ELF-1 (cell line): ENCODE results near the gene METTL27.
"Not testable (repeated sequence)": the region's sequence is repeated elsewhere in the genome, so short reads cannot be mapped to it uniquely, and the experiment has no call there.

Experiments used
- DNase-seq: peaks from one replicate; pipeline ENCODE4 v3.0.0-alpha.2; 2016; ENCODE audit warnings: low read depth, low spot score

Gene METTL27, protein sequence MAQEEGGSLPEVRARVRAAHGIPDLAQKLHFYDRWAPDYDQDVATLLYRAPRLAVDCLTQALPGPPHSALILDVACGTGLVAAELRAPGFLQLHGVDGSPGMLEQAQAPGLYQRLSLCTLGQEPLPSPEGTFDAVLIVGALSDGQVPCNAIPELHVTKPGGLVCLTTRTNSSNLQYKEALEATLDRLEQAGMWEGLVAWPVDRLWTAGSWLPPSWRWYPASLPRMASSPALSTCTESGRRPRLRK

DNA sequence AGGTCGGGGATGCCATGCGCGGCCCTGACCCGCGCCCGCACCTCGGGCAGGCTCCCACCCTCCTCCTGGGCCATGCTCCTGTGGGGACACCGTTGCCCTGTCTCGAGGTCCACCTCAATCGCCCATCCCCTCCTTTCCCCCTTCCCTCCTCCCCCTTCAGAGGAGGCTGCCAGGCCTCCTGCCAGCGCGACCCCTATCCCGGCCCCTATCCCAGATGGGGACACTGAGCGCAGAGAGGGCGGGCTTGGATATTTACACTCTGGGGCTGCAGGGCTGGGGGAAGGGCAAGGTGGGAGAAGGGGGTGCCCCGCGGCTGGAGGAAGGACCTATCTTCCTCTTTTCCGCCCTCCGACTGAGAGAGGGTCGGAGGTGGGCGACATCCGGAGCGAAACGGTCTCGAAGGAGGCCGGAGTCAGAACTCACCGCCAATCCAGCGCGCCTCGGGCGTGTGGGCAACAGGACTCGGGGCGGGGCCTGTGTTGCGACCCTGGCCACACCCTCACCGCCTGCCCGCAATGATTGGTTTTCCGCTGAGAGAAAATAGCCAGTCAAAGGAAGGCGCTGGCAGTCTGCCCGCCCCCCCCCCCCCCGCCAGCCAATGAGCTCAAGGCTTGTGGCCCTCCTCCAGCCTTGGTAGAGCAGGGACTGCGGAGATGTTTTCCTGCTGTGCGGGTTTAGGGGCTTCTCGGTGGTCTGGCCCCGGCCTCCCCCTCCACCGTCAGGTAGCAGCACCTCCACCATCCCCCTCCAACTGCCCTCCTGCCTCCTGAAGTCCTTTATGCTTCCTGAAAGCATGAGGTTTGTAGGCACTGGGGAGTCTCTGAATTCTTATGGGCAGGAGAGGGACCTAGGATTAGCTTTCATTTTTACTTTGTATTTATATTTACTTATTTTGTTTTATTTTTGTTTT is at the start of gene METTL27:
Gene METTL27 (minus strand): TSS at position 450 of the 910 bp plus-strand sequence. CDS start 376 bp downstream, at position 74.
- peak; percentile 96 for DNase-seq

DNA sequence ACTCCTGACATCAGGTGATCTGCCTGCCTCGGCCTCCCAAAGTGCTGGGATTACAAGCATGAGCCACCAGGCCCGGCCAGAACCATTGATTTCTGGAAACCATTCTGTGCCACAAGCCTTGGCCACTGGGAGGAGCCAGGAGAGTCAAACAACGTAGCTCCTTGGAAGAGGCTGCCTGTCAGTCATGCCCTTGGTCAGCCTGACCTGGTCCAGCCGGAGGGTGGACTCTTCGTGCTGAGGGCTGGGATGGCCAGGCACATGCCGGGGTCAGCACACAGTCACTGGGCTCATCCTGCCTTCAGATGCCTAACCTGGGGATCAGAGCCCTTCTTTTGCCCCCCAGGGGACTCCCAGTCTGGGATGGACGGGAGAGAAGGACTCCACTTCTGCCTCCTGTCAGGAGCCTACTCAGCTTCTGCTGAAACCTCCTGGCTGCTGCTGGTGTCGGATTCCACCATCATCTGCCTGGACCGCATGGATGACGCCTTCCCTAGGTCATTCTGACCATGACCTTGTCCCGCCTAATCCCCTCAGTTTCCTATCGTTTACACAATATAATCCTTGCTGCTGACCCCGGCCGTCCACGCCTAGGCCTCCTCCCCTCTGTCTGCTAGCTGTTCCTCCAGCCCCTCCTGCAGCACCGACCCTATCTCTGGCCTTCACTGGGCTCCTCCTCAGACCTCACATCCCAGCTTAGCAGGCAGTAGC is 49.0 kb upstream of the METTL27 start:
- DNase-seq, result peak; percentile 42

DNA sequence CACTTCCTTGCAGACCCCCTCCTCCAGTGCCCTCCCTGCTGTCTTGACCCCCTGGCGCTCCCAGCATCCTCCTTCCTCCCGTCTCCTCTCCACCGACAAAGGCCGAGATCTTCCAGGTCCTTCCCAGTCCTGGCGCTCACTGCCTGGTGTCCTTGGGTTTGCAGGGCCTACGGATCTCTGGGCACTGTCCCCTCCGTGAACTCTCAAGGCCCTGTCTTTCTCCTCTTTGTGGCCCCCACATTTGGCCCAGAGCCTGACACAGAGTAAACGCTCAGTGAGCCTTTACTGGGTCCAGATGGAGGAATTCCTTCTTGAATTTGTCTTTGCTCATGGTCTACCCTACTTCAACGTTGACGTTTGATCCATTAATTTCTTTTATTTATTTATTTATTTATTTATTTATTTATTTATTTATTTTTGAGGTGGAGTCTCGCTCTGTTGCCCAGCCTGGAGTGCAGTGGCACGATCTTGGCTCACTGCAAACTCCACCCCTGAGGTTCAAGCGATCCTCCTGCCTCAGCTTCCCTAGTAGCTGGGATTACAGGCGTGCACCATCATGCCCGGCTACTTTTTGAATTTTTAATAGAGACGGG is 48.3 kb upstream of the METTL27 start:
- DNase-seq, result no peak

DNA sequence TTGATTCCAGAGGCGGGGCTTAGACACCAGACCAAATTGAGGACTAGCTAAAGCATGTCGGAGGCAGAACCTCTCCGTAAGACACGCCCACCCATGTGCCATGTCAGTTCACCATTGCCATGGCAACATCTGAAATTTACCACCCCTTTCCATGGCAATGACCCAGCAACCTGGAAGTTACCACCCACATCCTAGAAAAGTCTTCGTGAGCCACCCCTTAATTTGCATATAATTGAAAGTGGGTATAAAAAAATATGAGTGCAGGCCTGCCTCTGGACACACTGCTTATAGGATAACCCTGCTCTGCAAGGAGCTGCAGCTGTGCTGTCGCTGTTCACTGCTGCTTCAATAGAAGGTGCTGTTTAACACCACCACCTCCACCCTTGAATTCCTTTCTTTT is 46.6 kb upstream of the METTL27 start:
- DNase-seq, result peak; percentile 47

DNA sequence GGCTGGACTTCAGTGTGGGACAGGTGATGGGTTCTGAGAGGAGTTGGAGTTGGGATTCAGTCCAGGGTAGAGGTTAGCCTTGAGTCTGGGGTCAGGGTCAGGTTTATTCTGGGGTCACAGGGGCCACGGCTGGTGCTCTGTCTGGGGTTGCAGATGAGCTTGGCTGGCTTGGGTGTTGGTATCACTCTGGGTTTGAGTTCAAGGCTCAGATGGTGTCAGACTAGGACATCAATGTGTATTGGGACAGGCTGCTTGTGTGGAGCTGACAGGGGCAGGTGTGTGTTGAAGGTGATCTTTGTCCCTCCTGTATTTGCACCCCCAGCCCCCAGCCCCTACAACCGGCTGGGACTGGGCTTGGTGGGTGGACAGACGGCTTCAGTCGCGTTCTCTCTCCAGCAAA is 45.4 kb upstream of the METTL27 start:
- no peak for DNase-seq

DNA sequence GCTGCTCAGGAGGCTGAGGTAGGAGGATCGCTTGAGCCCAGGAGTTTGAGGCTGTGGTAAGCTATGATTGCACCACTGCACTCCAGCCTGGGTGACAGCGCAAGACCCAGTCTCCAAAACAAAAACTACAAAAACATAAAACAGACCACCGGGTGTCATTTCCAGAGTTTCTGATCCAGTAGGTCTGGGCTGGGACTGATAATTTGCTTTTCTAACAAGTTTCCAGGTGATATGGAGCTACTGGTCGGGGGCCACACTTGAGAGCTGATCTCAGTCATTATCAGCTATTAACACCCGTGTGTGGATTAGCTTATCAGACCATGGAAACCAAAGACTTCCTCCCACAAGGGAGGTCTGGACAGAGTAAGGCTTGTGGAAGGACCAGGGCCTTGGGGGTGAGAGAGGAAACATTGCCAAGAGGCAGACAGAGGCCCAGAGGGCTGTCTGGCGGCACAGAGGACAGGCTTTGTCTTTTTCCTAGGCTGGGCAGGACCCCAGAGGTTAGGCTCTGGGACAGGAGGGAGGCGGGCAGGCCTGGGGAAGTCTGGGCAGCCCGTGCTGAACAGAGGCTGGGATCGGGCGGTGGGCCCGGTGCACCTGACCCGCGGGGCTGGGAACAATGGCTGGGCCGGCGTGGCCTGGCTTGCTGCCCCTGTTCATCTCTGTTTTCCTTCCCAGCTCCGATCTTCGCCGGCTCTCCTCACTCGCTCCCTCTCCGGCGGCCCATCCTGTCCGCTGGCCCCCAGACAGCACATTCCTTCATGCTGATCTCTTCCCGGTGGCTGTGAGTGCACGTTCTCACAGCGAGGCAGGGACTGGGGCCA is 43.9 kb upstream of the METTL27 start:
- DNase-seq, result peak; percentile 72

DNA sequence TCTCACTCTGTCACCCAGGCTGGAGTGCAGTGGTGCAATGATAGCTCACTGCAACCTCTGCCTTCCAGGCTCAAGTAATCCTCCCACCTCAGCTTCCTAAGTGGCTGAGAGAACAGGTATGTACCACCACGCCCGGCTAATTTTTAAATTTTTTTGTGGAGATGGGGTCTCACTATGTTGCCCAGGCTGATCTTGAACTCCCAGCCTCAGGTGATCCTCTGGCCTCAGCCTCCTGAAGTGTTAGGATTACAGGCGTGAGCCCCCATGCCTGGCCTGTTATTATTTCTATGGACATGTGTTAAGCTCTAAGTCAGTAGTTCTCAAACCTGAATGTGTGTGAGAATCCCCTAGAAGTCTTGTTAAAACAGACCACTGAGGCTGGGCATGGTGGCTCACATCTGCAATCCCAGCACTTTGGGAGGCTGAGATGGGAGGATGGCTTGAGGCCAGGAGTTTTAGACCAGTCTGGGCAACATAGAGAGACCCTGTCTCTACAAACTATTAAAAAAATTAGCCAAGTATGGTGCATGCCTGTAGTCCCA is 43.2 kb upstream of the METTL27 start:
- no peak for DNase-seq

DNA sequence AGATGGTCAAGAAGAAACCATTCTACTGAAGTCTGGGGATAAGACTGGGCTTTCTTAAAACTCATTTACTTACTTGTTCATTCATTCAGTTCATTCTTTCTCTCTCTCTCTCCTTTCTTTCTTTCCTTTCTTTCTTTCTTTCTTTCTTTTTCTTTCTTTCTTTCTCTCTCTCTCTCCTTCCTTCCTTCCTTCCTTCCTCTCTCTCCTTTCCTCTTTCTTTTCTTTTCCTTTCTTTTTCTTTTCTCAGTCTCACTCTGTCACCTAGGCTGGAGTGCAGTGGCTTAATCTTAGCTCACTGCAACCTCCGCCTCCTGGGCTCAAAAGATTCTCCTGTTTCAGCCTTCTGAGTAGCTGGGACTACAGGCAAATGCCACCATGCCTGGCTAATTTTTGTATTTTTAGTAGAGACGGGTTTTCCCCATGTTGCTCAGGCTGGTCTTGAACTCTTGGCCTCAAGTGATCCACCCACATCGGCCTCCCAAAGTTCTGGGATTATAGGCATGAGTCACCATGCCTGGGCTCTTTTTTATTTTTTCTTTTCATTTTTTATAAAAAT is 42.6 kb upstream of the METTL27 start:
- DNase-seq, result not testable (repeated sequence)

DNA sequence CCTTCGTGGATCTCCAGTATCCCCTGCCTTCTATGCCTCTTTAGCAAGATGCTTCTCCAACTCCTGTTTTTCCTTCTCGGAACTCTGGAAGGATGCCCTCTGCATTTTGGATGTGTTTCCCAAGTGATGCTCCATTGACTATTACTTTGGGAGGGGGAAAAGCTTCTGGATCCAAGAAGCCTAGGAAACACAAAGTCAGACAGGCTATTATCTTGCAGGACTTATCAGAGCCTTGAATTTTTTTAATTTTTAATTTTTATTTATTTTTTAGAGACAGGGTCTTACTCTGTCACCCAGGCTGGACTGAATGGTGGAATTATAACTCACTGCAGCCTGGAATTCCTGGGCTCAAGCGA is 39.7 kb upstream of the METTL27 start:
- no peak for DNase-seq

DNA sequence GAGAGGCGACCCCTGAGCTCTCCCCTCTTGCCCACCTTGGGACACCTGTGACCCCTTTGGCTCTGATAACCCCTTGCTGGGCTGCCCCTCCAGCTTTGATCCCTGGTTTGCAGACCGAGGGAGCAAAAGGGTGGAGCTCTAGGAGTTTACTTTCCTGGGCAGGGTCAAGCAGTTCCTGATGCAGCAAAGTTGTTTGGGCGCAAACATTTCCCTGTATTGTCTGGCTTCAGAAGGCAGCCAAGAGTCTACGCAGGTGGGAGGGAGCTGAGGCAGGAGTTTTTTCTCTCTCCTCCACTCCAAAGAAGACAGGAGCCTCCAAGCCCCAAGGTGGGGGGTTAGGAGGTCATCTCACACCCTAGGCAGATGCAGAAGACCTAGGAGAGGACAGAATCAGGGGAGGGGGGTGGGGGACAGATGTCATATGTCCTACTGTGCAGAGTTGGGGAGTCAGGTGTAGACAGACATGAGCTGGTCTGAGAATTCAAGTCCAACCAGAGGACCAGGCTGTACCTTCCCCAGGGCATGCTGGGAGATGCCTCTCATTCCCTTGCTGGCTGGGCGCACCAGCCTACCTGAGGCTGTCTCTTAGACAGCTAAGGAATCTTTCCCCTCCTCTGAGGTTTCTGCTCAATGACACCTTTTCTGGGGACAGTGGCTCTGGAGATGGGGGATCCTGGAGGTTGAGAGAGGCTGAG is 39.2 kb upstream of the METTL27 start:
- DNase-seq, result no peak

DNA sequence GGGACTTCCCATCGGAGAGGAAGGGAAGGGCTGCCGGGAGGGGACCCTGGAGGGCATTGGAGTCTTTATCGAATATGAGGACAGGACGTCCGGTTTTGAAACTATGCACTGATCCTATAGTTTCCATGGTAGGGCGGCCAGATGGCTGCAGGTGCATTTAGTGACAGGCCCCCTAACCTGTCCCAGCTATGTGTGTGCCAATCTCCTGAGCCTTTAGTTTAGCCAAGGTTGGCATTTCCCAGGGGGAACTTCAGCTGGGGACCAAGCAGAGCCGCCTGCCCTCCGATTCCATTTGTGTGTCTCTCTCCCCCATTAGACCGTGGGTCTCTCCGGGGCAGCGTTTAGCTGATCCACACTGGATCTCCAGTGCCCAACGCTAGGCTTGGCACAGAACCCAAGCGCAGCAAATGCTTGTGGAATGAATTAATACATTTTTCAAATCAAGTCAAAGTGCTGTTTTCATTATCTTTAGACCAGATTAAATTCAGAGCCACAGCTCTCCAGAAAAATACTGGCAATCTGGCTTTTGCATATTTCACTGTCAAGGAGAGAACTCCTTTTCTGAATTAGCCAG is 38.5 kb upstream of the METTL27 start:
- no peak for DNase-seq

DNA sequence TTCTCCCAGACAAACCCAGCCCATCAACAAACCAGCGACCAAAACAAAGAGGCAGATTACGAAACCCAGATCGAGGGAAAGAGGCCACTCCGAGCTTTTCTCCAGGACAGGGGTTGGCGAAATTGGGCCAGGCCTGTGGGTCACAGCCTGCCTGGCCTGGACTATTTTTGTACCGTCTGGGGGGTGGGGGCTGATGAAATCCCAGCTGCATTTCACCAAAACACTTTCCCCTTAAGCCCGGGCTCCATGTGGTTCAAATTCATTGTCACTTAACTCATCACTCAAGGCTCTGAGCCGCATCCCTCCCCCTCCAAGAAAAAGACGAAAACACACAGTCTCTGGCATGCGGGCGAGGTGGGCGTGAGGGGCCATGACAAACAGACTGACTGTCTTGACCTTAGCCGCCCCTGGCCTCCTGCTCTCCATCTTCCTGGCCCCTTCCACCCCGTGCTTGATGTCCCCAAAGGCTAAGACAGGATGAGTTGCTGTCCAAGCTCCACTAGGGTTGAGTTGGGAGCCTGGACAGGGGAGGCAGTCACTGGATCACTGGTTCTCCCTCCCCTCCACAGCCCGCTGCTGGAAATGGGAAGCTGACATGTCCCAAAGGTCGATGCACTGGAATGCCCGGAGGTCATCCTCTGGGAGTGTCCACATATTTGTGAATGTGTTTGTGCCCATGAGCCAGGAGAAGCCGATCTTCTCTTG is 37.8 kb upstream of the METTL27 start:
- DNase-seq, result no peak

DNA sequence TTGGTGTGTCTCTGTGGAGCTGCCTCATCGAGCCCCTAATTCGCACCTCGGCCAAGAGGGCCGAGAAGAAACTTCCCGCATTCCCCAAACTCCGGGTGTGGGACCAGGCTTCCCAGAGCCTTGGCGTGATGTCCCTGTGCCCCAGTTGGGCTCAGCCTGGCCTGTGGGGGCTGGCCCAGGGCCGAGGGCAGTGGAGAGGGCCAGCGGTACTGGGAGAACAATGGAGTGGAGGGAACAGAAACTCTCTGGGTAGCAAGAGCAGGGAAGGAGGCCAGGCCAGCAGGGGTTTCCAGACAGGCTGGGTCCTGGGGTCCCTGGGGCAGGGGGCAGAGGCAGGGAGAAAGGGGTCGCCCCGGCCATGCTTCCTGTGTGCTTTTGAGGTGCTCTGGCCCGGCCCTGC is 34.7 kb upstream of the METTL27 start:
- no peak for DNase-seq

DNA sequence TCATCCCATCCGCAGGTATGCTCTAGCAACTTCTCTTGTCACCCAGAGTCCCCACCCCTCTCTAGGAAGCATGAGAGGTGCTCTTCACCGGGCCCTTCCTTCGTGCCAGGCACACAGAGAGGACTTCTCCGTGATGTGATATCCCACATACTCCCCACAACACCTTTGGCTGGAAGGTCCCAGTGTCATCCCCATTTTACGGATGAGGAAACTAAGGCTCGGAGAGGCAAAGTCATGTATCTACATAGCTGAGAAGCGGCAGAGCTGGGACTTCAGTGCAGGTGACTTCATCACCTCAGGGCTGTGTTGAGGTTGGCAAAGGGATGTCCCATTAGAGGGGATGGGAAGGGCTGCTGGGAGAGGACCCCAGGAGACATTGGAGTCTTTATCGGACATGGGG is 34.0 kb upstream of the METTL27 start:
- no peak for DNase-seq

DNA sequence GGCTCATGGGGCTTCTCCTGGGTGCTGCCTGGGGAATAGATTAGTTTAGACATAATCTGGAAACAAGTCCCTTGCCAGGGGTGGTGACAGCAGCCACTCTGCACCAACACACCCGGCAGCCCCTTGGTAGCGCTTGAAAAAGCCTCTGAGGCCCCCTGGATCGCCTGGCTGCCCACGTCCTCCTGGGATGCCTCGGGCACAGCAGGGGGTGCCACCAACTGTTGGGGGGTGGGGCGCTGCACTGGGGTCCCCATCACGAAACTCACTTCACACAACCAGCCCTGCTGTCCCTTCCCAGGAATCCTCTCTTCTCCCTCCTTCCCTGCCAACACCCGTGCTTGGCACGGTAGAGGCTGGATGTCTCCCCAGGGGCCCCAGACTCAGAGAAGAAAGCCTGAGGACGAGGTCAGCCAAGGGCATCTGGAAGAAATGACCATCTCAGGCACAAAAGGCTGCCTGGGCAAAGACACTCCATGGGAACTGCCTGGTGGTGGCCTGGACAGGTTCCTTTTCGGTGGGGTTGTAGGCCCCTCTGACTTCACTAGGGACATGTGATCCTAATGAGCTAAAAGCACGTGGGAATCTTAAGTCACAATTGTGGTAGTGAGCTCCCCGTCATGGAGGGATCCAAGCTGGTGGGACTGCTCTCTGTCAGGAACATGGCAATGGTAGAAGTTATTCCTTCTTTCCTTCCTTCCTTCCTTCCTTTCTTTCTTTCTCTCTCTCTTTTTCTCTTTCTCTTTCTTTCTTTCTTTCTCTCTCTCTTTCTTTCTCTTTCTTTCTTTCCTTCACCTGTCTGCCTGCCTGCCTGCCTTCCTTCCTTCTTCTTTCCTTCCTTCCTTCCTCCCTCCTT is 30.0 kb upstream of the METTL27 start:
- DNase-seq, result no peak

DNA sequence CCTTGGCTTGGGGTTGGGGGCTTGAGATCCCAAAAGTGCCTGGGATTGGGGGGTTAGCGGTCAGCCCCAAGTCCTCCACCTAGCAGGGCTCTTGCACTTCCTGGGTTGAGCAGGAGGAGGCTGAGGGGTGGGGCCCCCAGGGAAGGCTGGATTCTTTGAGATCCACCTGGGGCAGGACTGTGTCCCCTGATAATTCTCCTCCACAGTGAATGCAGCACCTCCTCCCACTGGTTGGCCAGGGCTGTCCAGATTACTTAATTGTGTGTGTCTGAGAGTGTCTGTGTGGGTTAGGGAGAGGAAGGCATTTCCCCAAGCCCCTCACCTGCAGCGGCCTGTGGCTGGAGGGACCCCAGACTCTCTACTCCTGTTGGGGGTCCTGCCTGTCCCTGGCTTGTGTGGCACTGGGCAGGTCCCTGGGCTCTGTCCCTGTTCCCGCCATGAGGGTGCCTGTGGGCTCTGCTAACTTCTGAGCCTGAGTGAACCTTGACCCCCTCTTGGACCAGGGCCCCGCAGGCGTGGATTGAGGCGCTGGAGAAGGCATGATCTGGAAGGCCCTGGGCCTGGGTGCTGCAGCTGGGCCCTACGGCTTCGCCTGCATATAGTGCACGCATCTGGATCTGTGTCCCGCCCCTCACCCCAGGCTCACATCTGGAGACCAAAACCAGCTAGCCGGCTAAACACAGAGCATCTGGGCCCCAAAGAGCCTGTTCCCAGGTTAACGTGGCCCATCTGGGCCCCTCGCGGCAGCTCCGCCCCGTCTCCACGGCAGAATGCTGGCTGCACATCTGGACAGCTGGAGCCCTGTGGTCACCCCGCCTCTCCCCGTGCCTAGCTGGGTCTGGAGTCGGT is 29.1 kb upstream of the METTL27 start:
- no peak for DNase-seq

DNA sequence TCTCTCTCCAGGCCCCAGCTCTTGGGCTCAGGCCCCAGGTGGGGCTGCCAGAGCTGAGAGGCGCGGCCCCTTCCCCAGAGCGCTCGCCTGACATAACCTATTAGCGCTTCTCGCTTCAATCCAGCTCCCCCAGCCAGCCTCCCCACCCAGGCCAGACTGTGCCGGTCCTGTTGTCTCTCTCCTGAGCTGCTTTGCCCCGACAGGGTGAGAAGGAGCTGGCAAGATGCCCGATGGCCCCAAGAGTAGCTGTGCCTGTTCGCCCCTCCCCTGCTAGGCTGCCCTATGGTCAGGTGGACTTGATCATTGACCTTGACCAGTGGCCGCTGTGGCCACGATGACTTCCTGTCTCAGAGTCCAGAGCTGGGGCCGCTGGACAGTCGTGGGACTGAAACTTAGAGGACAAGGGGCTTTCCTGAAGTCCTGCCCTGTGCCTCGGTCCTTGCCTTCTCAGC is 27.8 kb upstream of the METTL27 start:
- no peak for DNase-seq
